ENCODE results near the gene LHX6.

DNA sequence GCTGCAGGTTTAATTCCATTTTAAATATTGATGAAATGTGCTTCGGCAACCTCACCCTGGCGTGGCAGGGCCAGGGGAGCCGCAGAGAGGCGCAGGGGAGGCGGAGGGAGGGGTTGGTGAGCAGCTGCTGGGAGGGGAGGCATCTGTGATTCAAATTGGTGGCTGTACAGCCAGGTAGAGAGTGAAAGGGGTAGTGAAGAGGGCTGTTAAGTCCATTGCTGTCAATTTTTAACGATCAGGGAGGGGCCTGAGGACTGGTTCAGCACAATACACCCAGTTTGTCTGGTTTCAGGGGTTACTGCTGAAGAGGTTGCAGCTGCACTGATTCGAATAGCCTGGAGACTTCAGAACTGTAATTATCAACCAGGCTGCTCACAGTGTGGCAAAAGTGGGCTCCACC is 31.3 kb downstream of the LHX6 start:
- TF ChIP-seq CTCF (IDR thresholded peaks at IDR 0.05; ENCODE audit: insufficient read depth, low read depth, low read length) = no peak
- no peak for TF ChIP-seq EZH2 (IDR thresholded peaks at IDR 0.05; ENCODE audit: insufficient read depth, low read length)
